ENCODE results near the gene TPD52L1.

TPD52L1 gene

DNA sequence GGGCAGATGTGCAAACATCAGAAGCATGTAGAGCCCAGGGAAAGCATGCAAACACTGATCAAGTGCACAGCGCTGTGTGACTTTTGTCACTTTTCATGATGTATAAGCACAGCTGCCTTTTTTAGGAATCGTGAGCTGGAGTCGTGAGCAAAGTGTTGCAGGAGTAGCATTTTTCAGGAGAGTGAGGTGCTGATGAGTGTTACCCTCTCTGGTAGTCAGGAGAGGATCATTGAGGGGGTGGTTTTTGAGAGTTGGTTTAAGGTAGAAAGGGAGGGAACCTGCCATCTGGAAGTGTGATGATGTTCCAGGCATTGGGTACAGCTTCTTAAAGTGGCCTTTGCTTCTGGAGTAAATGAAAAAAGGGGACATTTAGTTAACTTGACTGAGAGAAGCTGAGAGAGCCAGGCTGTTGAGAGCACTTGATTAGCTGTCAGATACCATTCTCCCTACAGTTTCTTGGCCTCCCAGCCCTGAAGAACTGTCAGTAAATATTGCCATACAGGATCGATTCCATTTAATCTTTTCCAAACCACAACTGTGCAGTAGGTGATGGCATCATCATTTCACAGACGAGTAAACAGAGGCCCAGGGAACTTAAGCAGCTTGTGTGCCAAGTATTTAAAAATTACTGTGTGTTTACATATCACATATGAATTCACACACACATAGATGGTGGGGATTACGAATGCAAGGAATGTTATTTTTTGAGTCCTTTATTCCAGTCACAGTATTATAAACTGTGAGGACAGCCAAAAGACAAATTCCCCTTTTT lies 28.9 kb downstream of the TPD52L1 start:
- no peak for DNase-seq

DNA sequence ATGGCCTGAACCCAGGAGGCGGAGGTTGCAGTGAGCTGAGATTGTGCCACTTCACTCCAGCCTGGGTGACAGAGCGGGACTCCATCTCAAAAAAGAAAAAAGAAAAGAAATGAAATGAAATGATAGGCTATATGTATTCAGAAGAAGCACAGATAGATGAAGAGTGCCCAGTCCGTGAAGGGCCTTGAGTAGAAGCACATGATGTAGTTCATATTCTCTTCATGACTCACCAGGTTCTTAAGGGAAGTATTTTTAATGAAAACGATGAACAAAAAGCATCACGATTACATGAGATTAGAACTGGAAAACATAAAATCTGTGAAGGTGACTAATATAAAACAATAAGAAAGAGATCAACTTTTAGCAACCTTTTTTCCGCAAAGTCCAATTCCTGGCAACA lies 29.8 kb downstream of the TPD52L1 start:
- DNase-seq = no peak

DNA sequence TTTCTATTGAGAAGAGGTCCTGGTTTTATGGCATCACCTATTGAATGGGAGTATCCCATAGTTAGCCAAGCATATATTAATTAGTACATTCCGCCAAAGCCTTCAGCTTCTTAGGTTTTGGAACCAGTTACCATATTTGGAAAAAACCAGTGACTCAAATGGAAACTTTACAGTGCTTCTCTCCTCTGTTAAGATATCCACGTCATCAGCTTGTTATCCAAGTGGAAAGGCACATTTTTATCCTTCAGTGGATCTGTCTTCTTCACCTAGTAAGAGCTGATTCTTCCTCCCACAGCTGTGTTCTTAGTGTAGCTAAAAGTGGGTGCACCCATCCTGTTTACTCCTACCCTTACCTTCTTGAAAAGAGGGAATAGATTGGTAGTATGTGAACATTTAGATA lies 34.5 kb downstream of the TPD52L1 start:
- no peak for DNase-seq

DNA sequence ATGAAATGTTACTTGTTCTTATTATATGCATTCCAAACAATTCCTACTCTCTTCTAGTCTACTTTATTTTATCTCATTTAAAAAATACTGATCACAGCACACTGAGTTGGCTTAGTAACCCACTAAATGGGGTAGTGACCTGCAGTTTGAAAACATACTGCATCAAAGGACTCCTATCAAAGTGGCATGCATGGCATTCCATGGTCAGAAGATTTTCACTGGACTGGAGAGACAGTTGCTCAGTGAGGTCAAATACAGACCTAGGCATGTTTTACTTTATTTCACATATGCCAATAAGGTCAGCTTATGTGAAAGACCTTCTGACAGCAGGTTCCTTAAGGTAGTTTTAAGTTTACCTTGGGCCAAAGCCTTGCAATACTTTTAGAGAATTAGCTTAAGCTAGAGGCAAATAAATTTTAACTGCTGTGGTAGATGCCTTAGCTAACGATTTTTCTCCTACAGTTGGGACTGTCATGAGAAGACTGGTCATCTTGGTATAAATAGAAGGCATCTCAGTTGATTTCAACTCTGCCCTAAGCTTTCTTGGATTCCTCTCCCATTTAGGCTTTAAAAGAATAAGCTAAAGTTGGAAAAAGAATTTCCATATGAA lies 35.1 kb downstream of the TPD52L1 start:
- DNase-seq = no peak

DNA sequence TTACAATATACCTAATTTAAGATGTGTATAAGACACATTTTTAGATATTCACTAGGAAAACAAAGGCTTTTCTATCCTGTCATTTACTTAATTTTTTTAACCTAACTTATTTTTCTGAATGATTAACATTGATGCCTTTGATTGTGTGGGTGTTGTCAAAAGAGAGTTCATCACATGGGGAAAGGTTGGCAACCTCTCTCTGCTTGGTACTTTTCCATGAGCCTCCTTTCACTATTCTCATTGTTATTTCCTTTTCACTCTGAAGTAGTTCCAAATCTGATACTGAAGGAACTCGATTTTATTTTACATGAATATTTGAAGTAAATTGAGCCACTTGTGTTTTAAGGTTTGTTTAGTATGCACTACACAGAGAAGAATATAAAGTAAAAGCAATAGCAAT lies 35.9 kb downstream of the TPD52L1 start:
- no peak for DNase-seq

DNA sequence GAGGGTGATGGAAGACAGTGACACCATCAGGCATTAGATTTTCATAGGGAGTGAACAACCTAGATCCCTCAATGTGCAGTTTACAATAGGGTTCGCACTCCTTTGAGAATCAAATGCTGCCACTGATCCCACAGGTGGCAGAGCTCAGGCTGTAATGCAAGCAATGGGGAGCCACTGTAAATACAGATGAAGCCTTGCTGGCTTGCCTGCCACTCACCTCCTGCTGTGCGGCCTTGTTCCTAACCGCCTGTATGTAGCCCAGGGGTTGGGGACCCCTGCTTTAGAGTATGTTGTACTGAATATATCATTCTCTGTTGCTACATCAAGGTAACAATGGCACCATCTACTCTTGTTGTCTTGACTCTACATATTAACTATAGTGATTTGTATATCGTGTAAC lies 37.1 kb downstream of the TPD52L1 start:
- no peak for DNase-seq

DNA sequence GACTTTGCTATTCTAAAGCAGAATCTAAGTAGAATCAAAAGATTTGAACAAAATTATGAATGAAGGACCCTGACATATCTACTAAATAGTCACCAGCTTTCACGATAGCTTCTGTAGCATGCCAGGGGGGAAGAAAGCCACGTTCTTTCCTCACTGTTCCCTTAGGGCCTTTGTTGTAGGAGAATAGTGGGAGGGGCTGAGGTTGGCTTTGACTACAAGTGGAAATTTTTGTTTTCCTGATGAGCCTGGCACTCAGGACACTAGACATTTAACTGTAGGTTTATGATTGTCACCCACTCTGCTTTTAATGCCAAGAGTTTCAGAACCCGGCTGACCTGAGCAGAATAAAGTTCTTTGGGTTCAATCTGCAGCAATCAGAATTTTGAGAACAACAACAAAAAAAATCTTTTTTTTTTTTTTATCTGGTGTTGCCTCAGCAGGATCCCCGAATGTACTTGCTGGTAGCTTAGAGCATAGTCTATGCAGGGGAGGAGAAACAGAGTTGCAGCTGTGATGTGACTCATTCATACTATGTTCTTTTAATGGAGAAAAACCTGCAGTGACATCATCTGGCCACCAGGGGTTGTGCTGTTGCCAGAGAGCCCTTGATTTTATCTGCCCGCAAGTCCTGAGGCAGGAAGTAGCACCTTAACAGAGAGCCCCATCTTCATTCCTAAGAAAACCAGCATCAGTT lies 38.5 kb downstream of the TPD52L1 start:
- DNase-seq = peak; percentile 39

DNA sequence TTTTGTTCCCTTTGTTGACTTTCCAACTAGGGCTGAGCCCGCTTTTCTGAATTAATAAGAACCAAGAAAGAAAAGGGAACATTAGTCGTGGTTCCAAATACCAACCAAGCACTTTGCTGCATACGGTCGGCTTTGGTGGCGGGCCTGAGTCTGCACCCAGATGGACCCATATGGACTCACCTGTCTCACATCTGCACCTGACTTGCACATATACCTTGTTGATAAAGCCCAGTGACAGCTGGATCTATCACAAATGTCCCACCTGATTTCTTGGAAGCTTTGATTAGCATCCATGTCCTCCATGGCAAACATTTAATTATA lies 39.0 kb downstream of the TPD52L1 start:
- DNase-seq = no peak

DNA sequence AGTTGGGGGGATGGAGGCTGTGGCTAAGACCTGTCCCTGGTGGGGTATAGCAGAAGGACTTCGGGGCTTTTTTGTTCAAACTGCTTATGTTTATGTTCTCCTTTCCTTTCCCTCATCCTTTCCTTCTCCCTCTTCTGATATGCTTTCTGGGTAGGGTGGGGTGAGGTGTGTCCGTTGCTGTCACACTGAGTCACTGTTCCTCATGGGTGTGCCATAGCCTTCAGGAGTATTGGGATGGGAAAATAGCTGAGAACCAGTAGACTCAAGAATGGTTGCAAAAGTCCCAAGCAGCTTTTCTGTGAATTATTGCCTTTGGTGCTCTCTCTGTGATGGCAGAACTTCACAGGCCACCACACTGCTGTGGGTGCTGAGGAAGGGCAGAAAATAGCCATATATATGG lies 39.6 kb downstream of the TPD52L1 start:
- no peak for DNase-seq

DNA sequence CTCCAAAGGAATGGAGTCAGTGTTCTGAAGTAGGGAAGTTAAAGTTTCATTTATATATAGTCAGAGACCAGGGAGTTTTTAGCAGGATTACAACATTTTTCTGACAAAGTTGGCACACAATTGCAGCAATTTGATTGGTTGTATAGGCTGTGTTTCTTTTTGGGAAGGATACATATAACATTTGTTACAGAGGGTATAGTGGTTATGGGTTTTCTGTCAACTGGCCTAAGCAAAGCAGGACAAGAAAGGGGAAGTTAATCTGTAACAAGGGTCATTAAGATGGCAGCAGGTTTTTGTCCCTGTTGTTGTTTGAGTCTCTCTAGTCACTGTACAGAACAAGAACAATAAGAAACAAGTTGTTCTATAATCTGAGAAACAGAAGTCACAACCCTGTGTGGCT lies 41.4 kb downstream of the TPD52L1 start:
- no peak for DNase-seq

DNA sequence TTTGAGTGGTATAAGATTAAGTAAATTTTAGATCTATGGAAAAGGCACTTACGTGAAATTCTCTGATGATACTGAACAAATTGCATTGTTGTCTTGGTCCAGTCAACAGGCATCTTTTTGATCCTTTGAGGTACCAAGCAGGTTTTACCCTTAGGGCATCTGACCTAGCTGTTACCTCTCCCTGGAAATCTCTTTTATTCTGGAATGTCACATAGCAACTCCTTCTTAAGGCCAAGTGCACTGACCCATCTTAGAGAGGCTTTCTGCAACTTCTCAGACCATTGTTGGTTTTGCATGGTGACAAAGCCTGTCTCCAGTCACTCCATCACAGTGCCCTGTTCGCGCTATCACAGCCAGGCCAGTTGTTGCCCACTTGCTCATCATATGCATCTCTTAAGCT lies 42.0 kb downstream of the TPD52L1 start:
- no peak for DNase-seq

DNA sequence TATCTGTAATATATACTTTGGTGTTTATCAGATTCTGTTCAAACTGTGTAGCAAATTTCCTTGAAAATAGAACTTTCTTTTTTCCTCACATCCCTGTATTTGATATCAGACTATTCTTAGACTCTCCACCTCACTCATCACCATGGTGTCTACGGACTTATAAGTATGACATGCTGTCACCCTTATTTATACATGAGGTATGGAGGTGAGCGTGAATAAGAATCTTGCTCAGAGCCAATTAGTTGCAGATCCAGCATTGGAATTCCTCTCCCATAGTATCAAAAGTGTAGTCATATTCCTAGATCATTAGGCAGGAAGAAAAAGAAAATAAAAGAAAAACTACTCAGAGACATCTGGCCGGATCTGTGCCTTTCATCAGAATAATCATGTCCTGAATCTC lies 43.0 kb downstream of the TPD52L1 start:
- DNase-seq = no peak

DNA sequence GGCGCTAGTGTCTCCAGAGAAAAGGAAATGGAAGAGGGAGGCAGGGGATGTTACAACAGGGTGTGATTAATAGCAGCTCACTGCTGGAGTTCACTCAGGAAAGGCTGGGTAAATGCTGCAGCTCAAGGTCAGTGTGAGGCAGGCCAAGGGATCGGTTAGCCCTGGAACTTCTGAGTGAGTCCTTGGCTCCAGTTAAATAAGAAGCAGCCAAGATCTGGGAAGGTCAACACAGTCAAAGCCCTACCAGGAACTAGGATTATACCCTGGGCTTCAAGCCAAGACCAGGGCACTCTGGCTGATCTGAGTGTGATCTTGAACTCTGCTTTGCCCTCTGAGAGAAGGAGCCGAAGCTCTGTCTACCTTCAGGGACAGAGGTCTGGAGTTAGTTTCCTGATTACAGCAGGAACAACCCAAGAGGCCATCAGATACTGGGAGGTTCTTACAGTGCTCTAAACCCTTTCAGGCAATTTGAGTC lies 44.3 kb downstream of the TPD52L1 start:
- DNase-seq = no peak

DNA sequence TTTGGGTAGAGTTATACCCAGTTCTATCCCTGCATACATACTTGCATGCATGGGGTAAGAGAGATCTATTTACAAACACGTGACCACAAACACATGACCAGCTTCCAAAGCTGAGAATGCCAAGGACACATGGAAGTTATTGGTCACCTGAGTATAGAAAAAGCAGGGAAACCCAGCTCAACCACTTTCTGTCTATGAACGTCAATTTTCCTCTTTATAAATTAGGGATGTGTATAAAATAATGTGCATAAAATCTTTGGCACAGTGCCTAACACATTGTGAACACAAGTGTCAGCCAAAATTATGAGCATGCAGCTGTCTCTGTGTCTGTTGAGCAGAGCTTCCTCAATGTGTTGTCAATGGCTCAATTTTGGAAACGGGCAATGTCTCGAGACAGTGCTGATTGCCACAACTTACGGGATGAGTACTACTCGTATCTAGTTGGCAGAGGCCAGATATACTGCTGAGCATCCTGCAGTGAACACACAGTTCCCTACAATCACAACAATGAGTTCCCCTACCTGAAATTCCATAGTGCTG lies 44.9 kb downstream of the TPD52L1 start:
- no peak for DNase-seq

DNA sequence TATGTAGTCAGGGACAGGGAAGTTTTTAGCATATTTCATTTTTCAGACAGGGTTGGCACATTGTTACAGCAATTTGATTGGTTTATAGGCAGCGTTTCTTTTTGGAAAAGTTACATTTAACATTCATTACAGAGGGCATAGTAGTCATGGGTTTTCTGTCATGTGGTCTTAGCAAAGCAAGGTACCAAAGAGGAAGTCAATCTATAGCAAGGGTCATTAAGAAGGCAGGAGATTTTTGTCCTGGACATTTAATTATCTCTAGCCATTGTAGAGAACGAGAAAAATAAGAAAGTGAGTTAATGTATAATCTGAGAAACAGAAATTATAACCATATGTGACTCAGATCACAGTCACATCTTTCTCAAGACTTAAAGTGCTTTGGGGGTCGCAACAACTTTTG lies 47.4 kb downstream of the TPD52L1 start:
- DNase-seq = no peak

DNA sequence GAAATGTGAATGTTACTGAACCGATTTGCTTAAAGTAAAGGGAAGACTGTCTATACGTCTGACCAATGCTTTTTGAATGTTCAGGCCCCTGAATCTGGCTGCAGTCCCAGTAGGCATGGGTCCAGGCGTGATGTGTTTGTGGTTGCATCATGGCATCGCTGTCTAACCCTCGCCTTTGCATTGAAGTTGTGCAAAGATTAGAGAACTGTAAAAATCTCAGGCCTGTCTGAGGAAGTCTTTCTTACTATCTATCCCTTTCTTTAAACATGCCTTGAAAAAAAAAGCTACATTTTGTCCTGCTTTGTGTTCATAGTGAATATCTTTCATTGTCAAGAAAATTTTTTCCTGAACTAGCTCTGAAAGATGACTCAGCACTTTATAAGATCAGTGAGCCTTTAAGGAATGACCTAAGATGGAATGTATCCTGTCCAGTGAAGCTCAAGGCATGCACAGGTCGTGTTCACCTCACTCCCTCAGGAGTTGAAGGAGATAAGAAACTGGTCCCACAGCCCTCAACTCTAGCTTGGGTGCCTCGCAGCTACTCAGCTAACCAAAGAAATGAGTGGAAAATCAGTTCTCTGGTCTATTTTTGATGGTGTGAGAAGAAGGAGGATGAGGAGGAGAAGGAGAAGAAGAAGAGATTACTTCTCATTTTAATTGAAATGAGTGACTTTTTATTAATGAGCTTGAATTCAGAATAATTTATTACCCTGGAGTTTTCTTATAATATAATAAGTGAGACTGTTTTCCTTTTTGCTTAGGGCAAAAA lies 48.6 kb downstream of the TPD52L1 start:
- DNase-seq = peak; percentile 73

DNA sequence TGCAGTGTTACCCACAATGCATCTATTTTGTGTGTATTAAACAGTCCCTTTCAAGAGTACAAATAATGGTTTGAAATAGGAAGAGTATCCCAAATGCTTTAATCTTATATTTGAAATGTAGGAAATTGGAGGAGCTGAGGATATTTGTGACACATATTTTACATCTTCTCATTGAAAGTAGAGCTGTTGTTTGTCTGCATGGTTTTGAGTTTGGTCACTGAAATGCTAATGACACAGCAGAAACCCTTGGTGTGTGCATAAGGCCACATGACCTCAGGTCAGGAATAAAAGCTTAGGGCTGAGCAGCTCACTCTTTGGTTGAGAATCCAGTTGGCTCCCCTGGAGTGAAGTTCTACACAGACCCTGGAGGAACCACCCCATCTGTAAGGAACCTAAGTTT lies 49.8 kb downstream of the TPD52L1 start:
- DNase-seq = no peak

DNA sequence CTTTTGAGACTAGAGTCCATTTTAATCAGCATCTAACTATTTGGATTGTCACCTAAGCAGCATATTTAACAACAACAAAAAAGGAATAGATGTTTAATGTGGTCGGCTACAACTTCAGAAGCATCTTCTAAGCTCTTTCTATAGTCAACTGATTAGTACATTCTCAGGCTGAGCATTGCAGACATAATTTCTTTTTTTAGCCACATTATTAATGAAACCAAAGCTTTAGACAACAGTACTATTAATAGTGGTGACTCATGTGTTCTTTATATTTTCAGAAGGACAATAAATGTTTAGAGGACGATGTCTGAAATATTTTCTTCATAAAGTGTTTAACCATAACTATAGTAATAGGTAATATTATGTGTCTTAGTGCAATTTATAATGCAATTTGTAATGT lies 52.4 kb downstream of the TPD52L1 start:
- no peak for DNase-seq

DNA sequence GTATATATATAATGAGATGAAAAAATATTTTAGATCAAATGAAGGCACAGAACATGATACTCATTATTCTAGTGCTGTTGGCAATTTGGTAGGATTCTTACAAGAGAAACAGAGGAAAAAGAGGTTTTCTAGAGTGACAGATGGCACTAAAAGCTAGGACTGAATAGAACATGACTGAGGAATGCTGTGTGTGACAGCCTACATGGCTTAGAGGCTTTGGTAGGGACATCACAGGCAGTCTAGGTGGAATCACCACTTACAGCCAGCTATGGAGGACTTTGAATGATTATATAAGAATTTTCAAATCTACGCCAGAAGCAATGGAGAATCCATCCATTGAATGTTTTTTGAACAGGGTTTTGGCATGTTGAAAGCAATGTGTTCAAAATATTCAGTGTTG lies 52.8 kb downstream of the TPD52L1 start:
- DNase-seq = no peak

DNA sequence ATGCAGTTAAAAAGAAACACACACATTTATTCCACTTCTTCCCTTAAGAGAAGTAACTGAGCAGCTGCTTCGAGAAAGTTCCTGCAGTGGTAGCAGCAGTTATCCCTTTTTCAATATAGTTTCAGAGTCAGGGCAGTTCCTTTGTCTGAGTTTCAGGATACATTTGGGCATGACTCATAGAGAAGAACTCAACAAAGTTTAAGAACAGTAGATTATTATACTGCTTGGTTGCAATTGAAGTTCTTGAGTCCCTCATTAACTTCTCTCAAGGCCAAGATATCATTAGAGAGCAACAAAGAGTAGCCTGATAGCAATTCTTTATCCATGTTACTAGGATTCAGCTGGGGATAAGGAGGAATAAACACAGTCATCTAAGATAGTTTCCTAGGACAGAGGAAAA lies 54.4 kb downstream of the TPD52L1 start:
- DNase-seq = no peak

DNA sequence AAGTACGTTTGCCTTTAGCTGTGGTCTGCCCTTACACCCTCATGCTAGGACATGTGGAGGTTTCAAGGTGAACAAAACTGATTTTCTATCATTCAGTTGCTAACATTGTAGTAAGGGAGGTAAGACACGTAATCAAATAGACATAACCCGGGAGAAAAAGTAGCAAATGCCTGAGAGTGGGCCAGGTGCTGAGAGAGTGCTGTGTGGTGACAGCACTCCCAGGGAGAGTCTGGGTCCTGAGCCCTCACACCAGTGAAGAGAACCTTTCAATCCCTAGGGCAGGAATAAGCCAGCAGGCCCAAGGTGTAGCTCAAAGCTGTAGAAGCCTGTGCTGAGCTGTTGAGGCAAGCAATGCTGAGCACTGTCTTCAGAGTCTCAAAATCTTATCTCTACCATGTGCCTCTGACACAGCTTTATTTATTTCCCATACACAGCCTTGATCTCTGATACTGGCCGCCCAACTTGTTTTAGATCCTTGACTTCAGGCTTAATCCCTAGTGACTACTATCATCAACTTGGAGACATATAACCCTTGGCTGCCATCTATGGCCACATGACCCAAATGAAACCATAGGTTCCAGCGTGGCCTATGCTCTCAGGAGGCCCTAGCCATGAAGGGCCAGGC lies 55.2 kb downstream of the TPD52L1 start:
- DNase-seq = no peak

DNA sequence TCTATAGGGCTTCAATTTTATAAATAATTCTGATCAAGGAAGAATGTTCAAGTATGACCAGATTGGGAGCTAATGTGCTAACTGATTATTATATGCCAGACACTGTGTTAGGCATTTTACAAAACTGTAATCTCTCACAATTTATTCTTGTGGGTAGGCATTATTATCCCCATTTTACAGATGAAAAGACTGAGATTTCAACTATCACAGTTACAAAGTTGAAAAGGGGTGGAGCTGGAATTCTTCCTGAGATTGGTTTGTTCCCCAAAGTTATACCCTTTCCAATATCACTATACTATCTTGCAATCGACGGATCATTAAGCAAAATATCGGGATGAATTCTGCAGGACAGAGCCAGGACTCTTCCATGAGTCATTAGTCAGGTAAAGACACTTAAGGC lies 57.1 kb downstream of the TPD52L1 start:
- no peak for DNase-seq

DNA sequence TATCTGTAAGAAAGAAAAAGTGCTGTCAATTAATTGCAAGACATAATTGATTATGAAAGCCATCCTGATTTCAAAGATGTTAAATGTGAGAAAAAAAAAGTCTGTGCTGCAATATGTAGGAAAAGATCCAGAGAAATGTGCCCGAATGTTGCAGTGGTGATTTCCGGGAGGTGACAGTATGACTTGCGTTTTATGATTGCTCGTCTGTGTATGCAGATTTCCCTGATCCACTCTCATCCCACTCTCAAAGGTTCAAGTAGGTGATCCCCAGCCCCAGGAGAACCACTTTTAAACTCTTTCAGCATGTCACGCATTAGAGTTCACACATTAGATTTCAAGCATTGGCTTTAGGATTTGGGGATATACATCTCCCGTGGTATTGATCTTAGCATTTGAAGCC lies 57.8 kb downstream of the TPD52L1 start:
- no peak for DNase-seq
